Measurements from ENCODE around the gene GALNTL6.

GALNTL6 gene

DNA sequence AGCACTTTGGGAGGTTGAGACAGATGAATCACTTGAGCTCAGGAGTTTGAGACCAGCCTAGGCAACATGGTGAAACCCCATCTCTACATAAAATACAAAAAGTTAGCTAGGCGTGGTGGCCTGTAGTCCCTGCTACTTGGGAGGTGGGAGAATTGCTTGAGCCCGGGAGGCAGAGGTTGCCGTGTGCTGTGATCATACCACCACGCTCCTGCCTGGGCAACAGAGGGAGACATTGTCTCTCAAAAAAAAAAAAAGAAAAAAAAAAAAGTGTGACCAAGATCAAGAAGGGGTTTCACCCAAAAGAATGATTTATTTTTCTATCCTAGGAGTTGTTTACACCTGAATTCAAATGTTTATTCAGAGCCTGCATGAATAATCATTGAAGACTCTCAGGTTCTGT lies 783.0 kb downstream of the GALNTL6 start:
- no peak for DNase-seq (ENCODE audit: low spot score)
- Mint-ChIP-seq H3K4me1 (ENCODE audit: low read depth) (no peaks in the 10 kb centered on the region), H3K36me3 (ENCODE audit: low read depth) (no peaks in the 10 kb centered on the region), H3K27me3 (ENCODE audit: low read depth) (no peaks in the 10 kb centered on the region), H3K4me3 (no peak overlapping the region), H3K27ac (no peak overlapping the region), H3K9me3 (no peaks in the 10 kb centered on the region)

DNA sequence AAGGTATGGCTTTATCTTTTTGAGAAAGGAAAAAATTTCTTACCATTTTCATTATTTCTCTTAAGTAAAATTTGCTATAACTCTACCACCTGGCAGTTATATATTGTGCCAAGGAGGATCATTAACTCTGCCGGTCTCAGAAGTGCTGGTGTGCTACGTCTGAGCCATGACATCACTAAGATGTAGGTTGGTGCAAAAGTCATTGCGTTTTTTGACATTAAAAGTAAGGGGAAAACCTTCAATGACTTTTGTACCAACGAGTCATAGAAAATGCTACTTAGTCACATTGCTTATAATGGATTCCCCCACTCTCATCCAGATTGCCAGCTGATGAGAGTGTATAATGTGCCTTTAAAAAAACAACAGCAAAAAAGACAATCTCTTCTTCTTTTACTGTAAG lies 786.4 kb downstream of the GALNTL6 start:
- H3K9me3 Mint-ChIP-seq: no peaks in the 10 kb centered on the region
- no peaks in the 10 kb centered on the region for H3K27me3 Mint-ChIP-seq (ENCODE audit: low read depth)
- H3K4me3 Mint-ChIP-seq: no peak overlapping the region
- H3K27ac Mint-ChIP-seq: no peak overlapping the region
- no peaks in the 10 kb centered on the region for H3K36me3 Mint-ChIP-seq (ENCODE audit: low read depth)
- H3K4me1 Mint-ChIP-seq (ENCODE audit: low read depth): no peaks in the 10 kb centered on the region
- no peak for DNase-seq (ENCODE audit: low spot score)

GRCh38 chr4:172601195-172601594 lies 788.0 kb downstream of the GALNTL6 start:
- Mint-ChIP-seq H3K4me3 (no peak overlapping the region), H3K36me3 (ENCODE audit: low read depth) (no peaks in the 10 kb centered on the region), H3K27me3 (ENCODE audit: low read depth) (no peaks in the 10 kb centered on the region), H3K4me1 (ENCODE audit: low read depth) (no peaks in the 10 kb centered on the region), H3K9me3 (no peaks in the 10 kb centered on the region), H3K27ac (no peak overlapping the region)
- DNase-seq (ENCODE audit: low spot score): no peak

DNA sequence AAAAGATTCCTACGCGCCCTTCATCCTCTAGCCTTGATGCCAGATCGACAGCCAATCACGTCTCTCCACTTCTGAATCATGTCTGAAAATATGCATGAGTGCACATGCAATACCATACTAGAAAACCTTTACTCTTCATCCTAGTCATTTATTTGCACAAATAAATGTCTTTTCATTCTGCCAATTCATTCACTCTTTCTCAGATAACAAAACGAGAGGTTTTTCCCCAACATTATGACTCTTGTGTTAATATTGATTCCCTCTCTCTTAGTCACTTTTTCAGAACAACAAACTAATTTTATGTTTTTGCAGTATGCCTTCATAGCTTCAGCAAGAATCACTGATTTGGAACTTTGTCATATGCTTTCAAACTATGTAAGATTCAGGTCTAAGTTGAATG lies 806.0 kb downstream of the GALNTL6 start:
- H3K9me3 Mint-ChIP-seq: peaks cover 3% of the 10 kb centered on the region
- no peak overlapping the region for H3K4me3 Mint-ChIP-seq
- no peak for DNase-seq (ENCODE audit: low spot score)
- H3K4me1 Mint-ChIP-seq (ENCODE audit: low read depth): no peaks in the 10 kb centered on the region
- no peaks in the 10 kb centered on the region for H3K36me3 Mint-ChIP-seq (ENCODE audit: low read depth)
- H3K27me3 Mint-ChIP-seq (ENCODE audit: low read depth): no peaks in the 10 kb centered on the region
- H3K27ac Mint-ChIP-seq: no peak overlapping the region

- no peak overlapping the region for H3K4me3 Mint-ChIP-seq
- H3K36me3 Mint-ChIP-seq (ENCODE audit: low read depth): no peaks in the 10 kb centered on the region
- H3K27ac Mint-ChIP-seq: no peak overlapping the region
- no peaks in the 10 kb centered on the region for H3K27me3 Mint-ChIP-seq (ENCODE audit: low read depth)
- peaks cover 3% of the 10 kb centered on the region for H3K9me3 Mint-ChIP-seq
- DNase-seq (ENCODE audit: low spot score): no peak
- H3K4me1 Mint-ChIP-seq (ENCODE audit: low read depth): no peaks in the 10 kb centered on the region
Observed at GRCh38 chr4:172619798-172620197, 806.6 kb downstream of the GALNTL6 start.

DNA sequence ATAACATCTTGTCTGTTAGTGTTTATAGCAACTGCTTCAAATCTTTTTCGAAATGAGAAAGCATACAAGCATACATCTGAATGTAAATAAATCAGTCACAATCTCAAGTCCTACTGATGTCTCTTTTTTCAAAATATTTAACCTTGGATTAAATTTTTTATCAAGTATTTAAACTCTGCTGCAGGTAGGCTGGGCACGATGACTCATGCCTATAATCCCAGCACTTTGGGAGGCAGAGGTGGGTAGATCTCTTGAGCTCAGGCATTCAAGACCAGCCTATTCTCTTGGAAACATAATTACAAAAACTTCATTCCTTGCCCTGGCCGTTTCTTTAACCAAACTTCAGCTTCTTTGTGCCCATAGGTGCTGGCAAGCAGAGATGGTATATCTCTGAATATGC lies 815.1 kb downstream of the GALNTL6 start:
- no peak overlapping the region for H3K4me3 Mint-ChIP-seq
- no peaks in the 10 kb centered on the region for H3K9me3 Mint-ChIP-seq
- DNase-seq (ENCODE audit: low spot score): no peak
- no peaks in the 10 kb centered on the region for H3K27me3 Mint-ChIP-seq (ENCODE audit: low read depth)
- H3K4me1 Mint-ChIP-seq (ENCODE audit: low read depth): no peaks in the 10 kb centered on the region
- H3K27ac Mint-ChIP-seq: no peak overlapping the region
- no peaks in the 10 kb centered on the region for H3K36me3 Mint-ChIP-seq (ENCODE audit: low read depth)

DNA sequence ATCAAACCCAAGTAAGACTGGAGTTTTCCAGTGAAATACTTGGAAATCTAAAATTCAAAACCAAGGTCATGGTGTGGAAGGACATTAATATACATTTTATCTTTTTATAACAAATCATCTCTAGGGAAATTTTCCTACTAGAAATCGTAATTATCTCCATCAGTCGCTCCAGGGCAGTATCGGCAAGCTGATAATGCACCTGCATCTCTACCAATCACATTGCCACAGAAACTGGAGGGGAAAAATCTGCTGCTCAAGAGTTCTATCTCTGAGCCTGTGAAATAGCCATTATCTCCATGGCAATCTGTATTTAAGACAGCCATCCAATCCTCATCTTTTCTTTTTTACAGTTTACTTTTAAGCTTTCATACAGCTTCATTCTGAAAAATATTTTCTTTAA lies 817.1 kb downstream of the GALNTL6 start:
- H3K27me3 Mint-ChIP-seq (ENCODE audit: low read depth): no peaks in the 10 kb centered on the region
- no peaks in the 10 kb centered on the region for H3K36me3 Mint-ChIP-seq (ENCODE audit: low read depth)
- H3K9me3 Mint-ChIP-seq: no peaks in the 10 kb centered on the region
- DNase-seq (ENCODE audit: low spot score): no peak
- no peaks in the 10 kb centered on the region for H3K4me1 Mint-ChIP-seq (ENCODE audit: low read depth)
- H3K27ac Mint-ChIP-seq: no peak overlapping the region
- no peak overlapping the region for H3K4me3 Mint-ChIP-seq

- Mint-ChIP-seq H3K9me3 (no peaks in the 10 kb centered on the region), H3K27me3 (ENCODE audit: low read depth) (no peaks in the 10 kb centered on the region), H3K4me1 (ENCODE audit: low read depth) (no peaks in the 10 kb centered on the region), H3K27ac (no peak overlapping the region), H3K36me3 (ENCODE audit: low read depth) (no peaks in the 10 kb centered on the region), H3K4me3 (no peak overlapping the region)
- no peak for DNase-seq (ENCODE audit: low spot score)
Observed at GRCh38 chr4:172631832-172632231, 818.6 kb downstream of the GALNTL6 start.

- Mint-ChIP-seq H3K4me1 (ENCODE audit: low read depth) (no peaks in the 10 kb centered on the region), H3K4me3 (no peak overlapping the region), H3K36me3 (ENCODE audit: low read depth) (no peaks in the 10 kb centered on the region), H3K27ac (no peak overlapping the region), H3K27me3 (ENCODE audit: low read depth) (no peaks in the 10 kb centered on the region), H3K9me3 (peaks cover 1% of the 10 kb centered on the region)
- DNase-seq (ENCODE audit: low spot score): no peak
Observed at GRCh38 chr4:172648471-172648870, 835.3 kb downstream of the GALNTL6 start.

DNA sequence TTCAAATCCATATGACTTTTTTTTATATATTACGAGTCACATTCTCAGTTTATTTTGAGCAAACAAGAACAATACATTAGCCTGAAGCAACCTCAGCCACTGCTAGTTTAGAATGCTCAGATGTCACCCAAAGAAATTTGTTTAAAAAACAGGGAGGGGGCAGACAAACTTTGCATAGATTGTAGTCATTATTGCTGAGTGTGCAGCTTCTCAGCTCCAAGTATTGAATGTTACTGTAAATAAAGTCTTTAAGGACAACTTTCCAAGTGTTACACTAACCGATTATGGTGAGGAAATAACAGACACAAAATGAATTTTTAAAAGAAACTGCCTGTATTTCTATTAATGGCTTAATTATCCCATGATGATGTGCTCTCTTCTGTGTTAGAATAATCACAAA lies 835.9 kb downstream of the GALNTL6 start:
- Mint-ChIP-seq H3K36me3 (ENCODE audit: low read depth) (no peaks in the 10 kb centered on the region), H3K27ac (no peak overlapping the region), H3K4me3 (no peak overlapping the region), H3K9me3 (peaks cover 3% of the 10 kb centered on the region), H3K27me3 (ENCODE audit: low read depth) (no peaks in the 10 kb centered on the region), H3K4me1 (ENCODE audit: low read depth) (no peaks in the 10 kb centered on the region)
- DNase-seq (ENCODE audit: low spot score): no peak

DNA sequence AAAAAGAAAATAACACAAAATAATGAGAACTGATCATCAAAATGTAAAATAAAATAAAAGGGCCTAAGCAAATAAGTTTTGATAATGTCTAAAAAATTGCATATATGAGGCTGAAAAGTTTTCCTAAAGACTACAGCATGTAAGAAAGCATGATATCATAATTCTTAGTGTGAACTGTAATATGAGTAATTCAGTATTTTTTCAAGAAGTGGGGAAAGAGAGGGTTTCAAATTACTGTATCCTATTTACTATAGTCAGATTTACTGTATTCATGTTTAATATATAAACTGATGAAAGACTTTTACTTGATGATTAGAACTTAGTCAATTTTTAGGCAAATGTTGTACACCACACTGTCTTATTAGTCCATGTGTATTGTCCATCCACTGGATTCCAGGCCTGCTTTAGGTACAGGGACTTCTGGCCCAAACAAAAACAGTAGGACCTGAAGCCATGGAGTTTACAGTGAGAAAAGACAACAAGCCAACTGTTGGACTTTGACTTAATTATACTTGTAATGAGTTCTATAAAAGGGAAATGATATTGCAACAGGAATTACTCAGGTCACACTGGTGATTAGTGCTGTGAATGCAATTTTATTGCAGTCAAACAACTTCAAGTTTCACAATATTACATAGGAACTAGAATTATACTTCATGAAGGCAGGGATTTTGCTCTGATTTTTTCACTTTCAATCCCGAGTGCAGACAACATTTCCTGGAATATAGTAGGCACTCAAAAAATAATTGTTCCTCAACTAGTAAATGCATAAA lies 837.7 kb downstream of the GALNTL6 start:
- Mint-ChIP-seq H3K4me1 (ENCODE audit: low read depth) (no peaks in the 10 kb centered on the region), H3K27me3 (ENCODE audit: low read depth) (no peaks in the 10 kb centered on the region), H3K9me3 (peaks cover 3% of the 10 kb centered on the region), H3K4me3 (no peak overlapping the region), H3K36me3 (ENCODE audit: low read depth) (no peaks in the 10 kb centered on the region), H3K27ac (no peak overlapping the region)
- DNase-seq (ENCODE audit: low spot score): no peak

- Mint-ChIP-seq H3K27me3 (ENCODE audit: low read depth) (no peaks in the 10 kb centered on the region), H3K36me3 (ENCODE audit: low read depth) (no peaks in the 10 kb centered on the region), H3K4me3 (no peak overlapping the region), H3K4me1 (ENCODE audit: low read depth) (no peaks in the 10 kb centered on the region), H3K9me3 (peaks cover 3% of the 10 kb centered on the region), H3K27ac (no peak overlapping the region)
- DNase-seq (ENCODE audit: low spot score): no peak
Observed at GRCh38 chr4:172651961-172652360, 838.8 kb downstream of the GALNTL6 start.

DNA sequence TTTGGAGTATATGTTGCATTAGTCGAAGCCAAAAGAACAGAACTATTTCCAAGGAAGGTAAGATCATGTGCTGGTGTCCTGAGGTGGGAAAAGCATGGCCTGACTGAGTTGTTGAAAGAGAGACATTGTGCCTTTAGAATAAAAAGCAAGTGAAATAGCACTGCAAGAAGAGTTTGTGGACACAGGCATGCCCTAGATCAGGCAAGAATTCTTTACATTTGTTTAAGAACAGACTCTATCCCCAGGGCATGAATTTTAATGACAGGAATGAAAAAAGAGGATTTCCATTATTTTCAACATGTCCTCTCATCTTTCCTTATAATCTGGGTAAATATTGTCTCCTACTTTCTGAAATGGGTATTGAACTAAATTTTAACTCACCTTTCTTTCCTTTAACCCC lies 839.2 kb downstream of the GALNTL6 start:
- Mint-ChIP-seq H3K27me3 (ENCODE audit: low read depth) (no peaks in the 10 kb centered on the region), H3K4me1 (ENCODE audit: low read depth) (no peaks in the 10 kb centered on the region), H3K36me3 (ENCODE audit: low read depth) (no peaks in the 10 kb centered on the region)

DNA sequence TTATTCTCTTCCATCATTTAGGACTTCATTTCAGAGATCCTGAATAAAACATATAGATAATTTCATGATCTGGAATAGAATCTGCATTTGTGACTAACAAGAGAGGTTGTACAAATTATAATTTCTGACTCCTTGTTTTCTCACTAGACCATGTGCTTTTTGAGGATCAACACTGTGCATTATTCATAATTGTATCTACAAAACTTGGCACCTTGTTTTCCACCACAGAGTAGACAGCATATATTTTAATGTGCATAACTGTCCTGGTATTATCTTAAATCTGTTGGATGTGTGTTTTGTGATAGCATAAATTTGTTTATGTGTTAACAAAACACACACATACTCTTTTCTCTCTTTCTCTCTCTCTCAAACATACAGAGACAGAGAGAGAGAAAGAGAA lies 840.5 kb downstream of the GALNTL6 start:
- H3K4me3 Mint-ChIP-seq: no peak overlapping the region

More for the DNA sequence above, 839.2 kb downstream of the GALNTL6 start:
- DNase-seq (ENCODE audit: low spot score): no peak
- Mint-ChIP-seq H3K27ac (no peak overlapping the region), H3K9me3 (peaks cover 3% of the 10 kb centered on the region), H3K4me3 (no peak overlapping the region)

GRCh38 chr4:172654457-172654856 lies 841.3 kb downstream of the GALNTL6 start:
- no peak overlapping the region for H3K4me3 Mint-ChIP-seq
- no peak overlapping the region for H3K27ac Mint-ChIP-seq
- peaks cover 3% of the 10 kb centered on the region for H3K9me3 Mint-ChIP-seq
- no peaks in the 10 kb centered on the region for H3K36me3 Mint-ChIP-seq (ENCODE audit: low read depth)
- H3K27me3 Mint-ChIP-seq (ENCODE audit: low read depth): no peaks in the 10 kb centered on the region
- H3K4me1 Mint-ChIP-seq (ENCODE audit: low read depth): no peaks in the 10 kb centered on the region
- no peak for DNase-seq (ENCODE audit: low spot score)

More for the DNA sequence above, 840.5 kb downstream of the GALNTL6 start:
- H3K36me3 Mint-ChIP-seq (ENCODE audit: low read depth): no peaks in the 10 kb centered on the region
- H3K27me3 Mint-ChIP-seq (ENCODE audit: low read depth): no peaks in the 10 kb centered on the region
- H3K9me3 Mint-ChIP-seq: peaks cover 3% of the 10 kb centered on the region
- no peak overlapping the region for H3K27ac Mint-ChIP-seq
- no peak for DNase-seq (ENCODE audit: low spot score)
- H3K4me1 Mint-ChIP-seq (ENCODE audit: low read depth): no peaks in the 10 kb centered on the region

Measured in T-helper 2 cell treated with Interferon-gamma antibody and Interleukin-4, amounts not matched to agents 5 μg/mL and 100 μg/mL, for 36 hours (primary cell).